Measurements from ENCODE around the gene DRAM1. TPM values are rescaled to one million over a fixed set of nuclear protein-coding genes. Genes with fewer than 3 reads are reported as not detected.

Gene DRAM1
- total RNA-seq, 1 experiment from 2014 or later, result 6.5 TPM

GRCh38 chr12:101881228-101881627 is 3.8 kb downstream of the DRAM1 start:
- Histone ChIP-seq H3K4me2 (ENCODE audit: insufficient read depth, insufficient read length, low read length) (no peak overlapping the region), H2AFZ (ENCODE audit: low read length) (no peak overlapping the region), H3K9me3 (ENCODE audit: control insufficient read depth, low read depth, low read length) (no peaks in the 10 kb centered on the region), H2AK5ac (ENCODE audit: insufficient read length, low read length) (no peak overlapping the region), H3T11ph (ENCODE audit: low read length) (no peak overlapping the region), H2BK15ac (ENCODE audit: low read depth, low read length) (no peak overlapping the region), H2BK5ac (ENCODE audit: insufficient read length, low read length) (no peak overlapping the region), H2BK120ac (ENCODE audit: low read depth, low read length, poor library complexity, severe bottlenecking) (no peak overlapping the region), H3K79me1 (ENCODE audit: insufficient read depth, low read depth, low read length, poor library complexity, severe bottlenecking) (no peaks in the 10 kb centered on the region), H3K56ac (ENCODE audit: insufficient read length, low read depth, low read length) (no peak overlapping the region), H3K9ac (ENCODE audit: extremely low read depth, insufficient read length, low read length) (no peak overlapping the region), H2BK20ac (ENCODE audit: low read depth, low read length, poor library complexity, severe bottlenecking) (no peak overlapping the region), H4K91ac (ENCODE audit: insufficient read length, low read depth, low read length) (no peak overlapping the region), H3K27ac (ENCODE audit: insufficient read length, low read depth, low read length) (no peak overlapping the region), H4K5ac (ENCODE audit: insufficient read length, low read depth, low read length) (no peak overlapping the region), H4K8ac (replicated peaks; ENCODE audit: insufficient read length, low read depth, low read length) (no peak overlapping the region), H3K4ac (ENCODE audit: low read depth, low read length) (no peak overlapping the region), H2BK12ac (ENCODE audit: insufficient read length, low read depth, low read length) (no peak overlapping the region), H3K27me3 (ENCODE audit: insufficient read depth, low read length) (no peaks in the 10 kb centered on the region; the same call in 1 of the 2 replicates), H4K20me1 (ENCODE audit: control insufficient read depth, insufficient read depth, insufficient read length) (no peaks in the 10 kb centered on the region), H3K4me1 (ENCODE audit: insufficient read depth, low read length) (no peaks in the 10 kb centered on the region), H3K23ac (ENCODE audit: insufficient read length, low read depth, low read length) (no peak overlapping the region), H3K14ac (ENCODE audit: insufficient read depth, low read length) (no peak overlapping the region), H3K18ac (ENCODE audit: insufficient read length, low read depth, low read length) (no peak overlapping the region), H3K79me2 (ENCODE audit: insufficient read depth, low read length) (no peaks in the 10 kb centered on the region), H3K23me2 (ENCODE audit: insufficient read length, low read depth, low read length, poor library complexity, severe bottlenecking) (peaks cover 9% of the 10 kb centered on the region)
- TF ChIP-seq CTCF (conservative IDR thresholded peaks at IDR 0.05), result no peak
- DNase-seq, result no peak
- Mint-ChIP-seq H3K9me3 (peaks cover 2% of the 10 kb centered on the region in 2 experiments; a peak in 2 of 5 replicates), H3K27me3 (ENCODE audit: low read depth) (peaks cover 16% of the 10 kb centered on the region), H3K4me3 (no peak overlapping the region), H3K27ac (no peak overlapping the region), H3K4me1 (peaks cover 11 to 13% of the 10 kb centered on the region in 2 experiments), H3K36me3 (ENCODE audit: insufficient read depth in 1 of 3, low read depth in 3 of 3) (peaks cover 0 to 9% (median 7%) of the 10 kb centered on the region in 3 experiments; a peak in 5 of 7 replicates)
- WGBS (ENCODE audit: extremely low coverage, insufficient read length, low lambda C conversion rate), result no CpG with 5 or more reads among the region's 4 CpGs
